ENCODE results near the gene LYPD5.
A peak's percentile ranks its signal among the peaks of the same experiment; 100 is the strongest.

LYPD5 gene

GRCh38 chr19:43779820-43780219 lies 22.4 kb downstream of the LYPD5 start:
- Histone ChIP-seq H2AFZ (ENCODE audit: low read depth, low read length) (no peak overlapping the region), H3K4me1 (ENCODE audit: insufficient read depth, low read length) (peaks cover 52% of the 10 kb centered on the region), H3K9ac (ENCODE audit: low read depth, low read length) (no peak overlapping the region), H4K20me1 (ENCODE audit: insufficient read depth, low read length) (no peaks in the 10 kb centered on the region), H3K27me3 (ENCODE audit: insufficient read depth, low read length, poor library complexity) (no peaks in the 10 kb centered on the region), H3K4me3 (ENCODE audit: low read depth in 1 of 2, low read length in 2 of 2) (no peak overlapping the region), H3K4me2 (ENCODE audit: insufficient read depth, low read length) (no peak overlapping the region), H3K9me3 (ENCODE audit: insufficient read depth, low read length, severe bottlenecking) (no peaks in the 10 kb centered on the region), H3K27ac (ENCODE audit: low read length) (peak overlapping the region; percentile 57), H3K36me3 (ENCODE audit: insufficient read depth, low read length) (no peaks in the 10 kb centered on the region), H3K79me2 (ENCODE audit: insufficient read depth, low read length) (no peaks in the 10 kb centered on the region)
- TF ChIP-seq EZH2 (IDR thresholded peaks at IDR 0.05; ENCODE audit: borderline replicate concordance, low read depth, low read length, severe bottlenecking), result no peak
- TF ChIP-seq CTCF (IDR thresholded peaks at IDR 0.05; ENCODE audit: borderline replicate concordance, extremely low read depth, low read length, poor library complexity, severe bottlenecking), result no peak
- ATAC-seq (ENCODE audit: insufficient read depth, low read depth), result no peak
- no peak for DNase-seq

GRCh38 chr19:43779147-43779819 lies 23.0 kb downstream of the LYPD5 start:
- Histone ChIP-seq H3K9ac (ENCODE audit: low read depth, low read length) (no peak overlapping the region), H3K27ac (ENCODE audit: low read length) (peak overlapping the region; percentile 57), H3K4me2 (ENCODE audit: insufficient read depth, low read length) (no peak overlapping the region), H3K79me2 (ENCODE audit: insufficient read depth, low read length) (no peaks in the 10 kb centered on the region), H3K9me3 (ENCODE audit: insufficient read depth, low read length, severe bottlenecking) (no peaks in the 10 kb centered on the region), H3K27me3 (ENCODE audit: insufficient read depth, low read length, poor library complexity) (no peaks in the 10 kb centered on the region), H4K20me1 (ENCODE audit: insufficient read depth, low read length) (no peaks in the 10 kb centered on the region), H2AFZ (ENCODE audit: low read depth, low read length) (no peak overlapping the region), H3K4me3 (ENCODE audit: low read depth in 1 of 2, low read length in 2 of 2) (no peak overlapping the region), H3K4me1 (ENCODE audit: insufficient read depth, low read length) (peaks cover 46% of the 10 kb centered on the region), H3K36me3 (ENCODE audit: insufficient read depth, low read length) (no peaks in the 10 kb centered on the region)
- ATAC-seq (ENCODE audit: insufficient read depth, low read depth) (no peak), DNase-seq (no peak)
- TF ChIP-seq EZH2 (IDR thresholded peaks at IDR 0.05; ENCODE audit: borderline replicate concordance, low read depth, low read length, severe bottlenecking) (no peak), CTCF (IDR thresholded peaks at IDR 0.05; ENCODE audit: borderline replicate concordance, extremely low read depth, low read length, poor library complexity, severe bottlenecking) (no peak)

- H2AFZ ChIP-seq (ENCODE audit: low read depth, low read length), result no peak overlapping the region
- H3K4me3 ChIP-seq (ENCODE audit: low read depth in 1 of 2, low read length in 2 of 2), result no peak overlapping the region
- no peaks in the 10 kb centered on the region for H3K36me3 ChIP-seq (ENCODE audit: insufficient read depth, low read length)
- peak overlapping the region; percentile 46 for H3K9ac ChIP-seq (ENCODE audit: low read depth, low read length)
- no peak for ATAC-seq (ENCODE audit: insufficient read depth, low read depth)
- no peaks in the 10 kb centered on the region for H4K20me1 ChIP-seq (ENCODE audit: insufficient read depth, low read length)
- H3K4me1 ChIP-seq (ENCODE audit: insufficient read depth, low read length), result peaks cover 40% of the 10 kb centered on the region
- no peaks in the 10 kb centered on the region for H3K79me2 ChIP-seq (ENCODE audit: insufficient read depth, low read length)
- peak overlapping the region; percentile 57 for H3K27ac ChIP-seq (ENCODE audit: low read length)
- H3K27me3 ChIP-seq (ENCODE audit: insufficient read depth, low read length, poor library complexity), result no peaks in the 10 kb centered on the region
- peak; percentile 22 for DNase-seq
- H3K9me3 ChIP-seq (ENCODE audit: insufficient read depth, low read length, severe bottlenecking), result no peaks in the 10 kb centered on the region
- TF ChIP-seq EZH2 (IDR thresholded peaks at IDR 0.05; ENCODE audit: borderline replicate concordance, low read depth, low read length, severe bottlenecking) (no peak), CTCF (IDR thresholded peaks at IDR 0.05; ENCODE audit: borderline replicate concordance, extremely low read depth, low read length, poor library complexity, severe bottlenecking) (no peak)
- H3K4me2 ChIP-seq (ENCODE audit: insufficient read depth, low read length), result no peak overlapping the region; the same call in 1 of the 2 replicates
Observed at GRCh38 chr19:43778651-43779050, 23.6 kb downstream of the LYPD5 start.

Measured in DND-41 (cell line).